ENCODE results near the gene TTC9. TPM values are rescaled to one million over a fixed set of nuclear protein-coding genes. Genes with fewer than 3 reads are reported as not detected.

The TTC9 gene
- total RNA-seq, result 1 to 10 TPM; 3.2 to 4.0 (median 3.6) TPM

GRCh38 chr14:70641548-70642302, at the start of gene TTC9:
Gene TTC9 (plus strand): TSS chr14:70641916. CDS start chr14:70642130, 214 bp downstream.
- DNase-seq (no peak), ATAC-seq (peak; percentile 50 to 53)
- no peaks in the 10 kb centered on the region for H3K9me3 Mint-ChIP-seq
- peak within 1 kb of the TSS; percentile 94 for H3K4me3 Mint-ChIP-seq
- no peaks in the 10 kb centered on the region for H3K27me3 Mint-ChIP-seq (ENCODE audit: low read depth)
- H3K36me3 Mint-ChIP-seq (ENCODE audit: insufficient read depth), result no peaks in the 10 kb centered on the region
- H3K4me1 Mint-ChIP-seq (ENCODE audit: low read depth), result peaks cover 52% of the 10 kb centered on the region

- Mint-ChIP-seq H3K9me3 (no peaks in the 10 kb centered on the region), H3K36me3 (ENCODE audit: insufficient read depth) (peaks cover 41% of the 10 kb centered on the region), H3K4me1 (ENCODE audit: low read depth) (peaks cover 15% of the 10 kb centered on the region), H3K27me3 (ENCODE audit: low read depth) (no peaks in the 10 kb centered on the region), H3K4me3 (no peak overlapping the region)
- ATAC-seq (no peak), DNase-seq (no peak)
Measured at GRCh38 chr14:70594461-70594860, 47.3 kb upstream of the TTC9 start.

- H3K4me3 Mint-ChIP-seq, result no peak overlapping the region
- H3K4me1 Mint-ChIP-seq (ENCODE audit: low read depth), result peaks cover 24% of the 10 kb centered on the region
- H3K27me3 Mint-ChIP-seq (ENCODE audit: low read depth), result no peaks in the 10 kb centered on the region
- no peaks in the 10 kb centered on the region for H3K9me3 Mint-ChIP-seq
- DNase-seq (no peak), ATAC-seq (no peak)
- H3K36me3 Mint-ChIP-seq (ENCODE audit: insufficient read depth), result peaks cover 32% of the 10 kb centered on the region
Measured at GRCh38 chr14:70595443-70596185, 46.1 kb upstream of the TTC9 start.

- DNase-seq (no peak), ATAC-seq (no peak)
- Mint-ChIP-seq H3K36me3 (ENCODE audit: insufficient read depth) (peaks cover 19% of the 10 kb centered on the region), H3K4me1 (ENCODE audit: low read depth) (peaks cover 29% of the 10 kb centered on the region), H3K9me3 (no peaks in the 10 kb centered on the region), H3K4me3 (peak overlapping the region; percentile 17), H3K27me3 (ENCODE audit: low read depth) (peaks cover 6% of the 10 kb centered on the region)
Measured at GRCh38 chr14:70597731-70598130, 44.0 kb upstream of the TTC9 start.

GRCh38 chr14:70599345-70599744, 42.4 kb upstream of the TTC9 start:
- H3K4me3 Mint-ChIP-seq, result peak overlapping the region; percentile 100
- H3K4me1 Mint-ChIP-seq (ENCODE audit: low read depth), result peaks cover 29% of the 10 kb centered on the region
- H3K9me3 Mint-ChIP-seq, result no peaks in the 10 kb centered on the region
- no peak for ATAC-seq
- DNase-seq, result no peak
- H3K36me3 Mint-ChIP-seq (ENCODE audit: insufficient read depth), result peaks cover 11% of the 10 kb centered on the region
- peaks cover 7% of the 10 kb centered on the region for H3K27me3 Mint-ChIP-seq (ENCODE audit: low read depth)

- ATAC-seq (peak; percentile 98 to 99), DNase-seq (peak; percentile 84)
- Mint-ChIP-seq H3K27me3 (ENCODE audit: low read depth) (peaks cover 7% of the 10 kb centered on the region), H3K36me3 (ENCODE audit: insufficient read depth) (peaks cover 6% of the 10 kb centered on the region), H3K9me3 (no peaks in the 10 kb centered on the region), H3K4me1 (ENCODE audit: low read depth) (peaks cover 29% of the 10 kb centered on the region), H3K4me3 (peak within 1 kb of the TSS; percentile 100)
Measured at GRCh38 chr14:70600382-70601157, 41.1 kb upstream of the TTC9 start, which contains the start of gene MED6. Gene MED6 (minus strand): TSS chr14:70600655. CDS start chr14:70600637, 18 bp downstream.

- peaks cover 29% of the 10 kb centered on the region for H3K4me1 Mint-ChIP-seq (ENCODE audit: low read depth)
- H3K36me3 Mint-ChIP-seq (ENCODE audit: insufficient read depth), result peaks cover 5% of the 10 kb centered on the region
- ATAC-seq (no peak), DNase-seq (no peak)
- H3K9me3 Mint-ChIP-seq, result no peaks in the 10 kb centered on the region
- peak overlapping the region; percentile 87 for H3K4me3 Mint-ChIP-seq
- H3K27me3 Mint-ChIP-seq (ENCODE audit: low read depth), result peaks cover 10% of the 10 kb centered on the region
Measured at GRCh38 chr14:70601162-70601561, 40.6 kb upstream of the TTC9 start.

GRCh38 chr14:70602254-70602653, 39.5 kb upstream of the TTC9 start:
- H3K27me3 Mint-ChIP-seq (ENCODE audit: low read depth), result peaks cover 17% of the 10 kb centered on the region
- H3K36me3 Mint-ChIP-seq (ENCODE audit: insufficient read depth), result peaks cover 4% of the 10 kb centered on the region
- no peak overlapping the region for H3K4me3 Mint-ChIP-seq
- H3K4me1 Mint-ChIP-seq (ENCODE audit: low read depth), result peaks cover 29% of the 10 kb centered on the region
- ATAC-seq, result no peak
- no peaks in the 10 kb centered on the region for H3K9me3 Mint-ChIP-seq
- DNase-seq, result no peak

GRCh38 chr14:70611216-70611615, 30.5 kb upstream of the TTC9 start:
- Mint-ChIP-seq H3K36me3 (ENCODE audit: insufficient read depth) (no peaks in the 10 kb centered on the region), H3K4me1 (ENCODE audit: low read depth) (no peaks in the 10 kb centered on the region), H3K4me3 (no peak overlapping the region), H3K9me3 (no peaks in the 10 kb centered on the region), H3K27me3 (ENCODE audit: low read depth) (peaks cover 11% of the 10 kb centered on the region)
- DNase-seq (no peak), ATAC-seq (no peak)

- no peaks in the 10 kb centered on the region for H3K9me3 Mint-ChIP-seq
- DNase-seq (no peak), ATAC-seq (no peak)
- no peaks in the 10 kb centered on the region for H3K36me3 Mint-ChIP-seq (ENCODE audit: insufficient read depth)
- no peaks in the 10 kb centered on the region for H3K4me1 Mint-ChIP-seq (ENCODE audit: low read depth)
- no peaks in the 10 kb centered on the region for H3K27me3 Mint-ChIP-seq (ENCODE audit: low read depth)
- no peak overlapping the region for H3K4me3 Mint-ChIP-seq
Measured at GRCh38 chr14:70616646-70617045, 25.1 kb upstream of the TTC9 start.

- ATAC-seq (no peak), DNase-seq (no peak)
- no peaks in the 10 kb centered on the region for H3K27me3 Mint-ChIP-seq (ENCODE audit: low read depth)
- H3K36me3 Mint-ChIP-seq (ENCODE audit: insufficient read depth), result no peaks in the 10 kb centered on the region
- no peak overlapping the region for H3K4me3 Mint-ChIP-seq
- no peaks in the 10 kb centered on the region for H3K9me3 Mint-ChIP-seq
- H3K4me1 Mint-ChIP-seq (ENCODE audit: low read depth), result no peaks in the 10 kb centered on the region
Measured at GRCh38 chr14:70618314-70618713, 23.4 kb upstream of the TTC9 start.

- Mint-ChIP-seq H3K4me3 (no peak overlapping the region), H3K36me3 (ENCODE audit: insufficient read depth) (peaks cover under 1% of the 10 kb centered on the region), H3K9me3 (no peaks in the 10 kb centered on the region), H3K4me1 (ENCODE audit: low read depth) (no peaks in the 10 kb centered on the region), H3K27me3 (ENCODE audit: low read depth) (no peaks in the 10 kb centered on the region)
- DNase-seq (no peak), ATAC-seq (no peak)
Measured at GRCh38 chr14:70619708-70620107, 22.0 kb upstream of the TTC9 start.

- Mint-ChIP-seq H3K9me3 (peaks cover 12% of the 10 kb centered on the region), H3K4me1 (ENCODE audit: low read depth) (no peaks in the 10 kb centered on the region), H3K27me3 (ENCODE audit: low read depth) (no peaks in the 10 kb centered on the region), H3K4me3 (no peak overlapping the region), H3K36me3 (ENCODE audit: insufficient read depth) (peaks cover 4% of the 10 kb centered on the region)
- DNase-seq (peak; percentile 42), ATAC-seq (peak; percentile 73 to 84)
Measured at GRCh38 chr14:70622111-70622712, 19.5 kb upstream of the TTC9 start.

- Mint-ChIP-seq H3K9me3 (peaks cover 12% of the 10 kb centered on the region), H3K4me3 (no peak overlapping the region), H3K4me1 (ENCODE audit: low read depth) (no peaks in the 10 kb centered on the region), H3K36me3 (ENCODE audit: insufficient read depth) (peaks cover 4% of the 10 kb centered on the region), H3K27me3 (ENCODE audit: low read depth) (no peaks in the 10 kb centered on the region)
- ATAC-seq (no peak), DNase-seq (no peak)
Measured at GRCh38 chr14:70624972-70625371, 16.7 kb upstream of the TTC9 start.
